Endodermal cell (in vitro differentiated cells): ENCODE measurements around the gene BIRC7. TPM values are rescaled to one million over a fixed set of nuclear protein-coding genes. Genes with fewer than 3 reads are reported as not detected.

Experiments
- DNase-seq: peaks from one replicate; pipeline ENCODE4 v3.0.0-alpha.2; 2017
- H3K27ac ChIP-seq: 2 replicates; pipeline ENCODE4 v1.5.1; 2013; ENCODE audit warnings: mild to moderate bottlenecking, low read depth, low read length, moderate library complexity
- H3K27me3 ChIP-seq: 2 replicates; pipeline ENCODE4 v1.6.1; 2013; ENCODE audit warnings: mild to moderate bottlenecking, low read length, moderate library complexity; ENCODE audit not compliant: insufficient read depth, control insufficient read depth, poor library complexity, severe bottlenecking
- H3K36me3 ChIP-seq: 2 replicates; pipeline ENCODE4 v1.7.0; 2013; ENCODE audit warnings: mild to moderate bottlenecking, low read length, moderate library complexity; ENCODE audit not compliant: control insufficient read depth, insufficient read depth
- H3K4me1 ChIP-seq: one replicate; pipeline ENCODE4 v1.7.0; 2013; ENCODE audit warnings: low read length; ENCODE audit not compliant: control insufficient read depth, insufficient read depth
- H3K4me3 ChIP-seq: 2 replicates; pipeline ENCODE4 v1.5.1; 2013; ENCODE audit warnings: mild to moderate bottlenecking, low read length, moderate library complexity
- H3K9ac ChIP-seq: 2 replicates; pipeline ENCODE4 v1.6.1; 2013; ENCODE audit warnings: mild to moderate bottlenecking, low read length, moderate library complexity; ENCODE audit not compliant: poor library complexity, severe bottlenecking; ENCODE audit errors: extremely low read depth
- H3K9me3 ChIP-seq: 2 replicates; pipeline ENCODE4 v1.6.1; 2013; ENCODE audit warnings: mild to moderate bottlenecking, low read length, moderate library complexity; ENCODE audit not compliant: control insufficient read depth
- H3K27ac Mint-ChIP-seq: 2 replicates; pipeline ENCODE4 v1.8.0; 2020; ENCODE audit warnings: mixed read lengths
- H3K27me3 Mint-ChIP-seq: 2 replicates; pipeline ENCODE4 v1.8.0; 2021; ENCODE audit warnings: mild to moderate bottlenecking, mixed read lengths; ENCODE audit not compliant: insufficient read depth
- H3K36me3 Mint-ChIP-seq: 2 replicates; pipeline ENCODE4 v1.8.0; 2020; ENCODE audit warnings: low read depth, mixed read lengths
- H3K4me1 Mint-ChIP-seq: 2 replicates; pipeline ENCODE4 v1.8.0; 2020; ENCODE audit warnings: mixed read lengths
- H3K4me3 Mint-ChIP-seq: 2 replicates; pipeline ENCODE4 v1.8.0; 2020; ENCODE audit warnings: mild to moderate bottlenecking, moderate library complexity, mixed read lengths
- H3K9me3 Mint-ChIP-seq: 2 replicates; pipeline ENCODE4 v1.8.0; 2020; ENCODE audit warnings: mild to moderate bottlenecking, mixed read lengths
- WGBS, 2 experiments: methylation state at CpG; one replicate each; pipeline versions ENCODE4 v1.1.5 to v1.1.7; 2013; ENCODE audit warnings: missing lambda C conversion rate in 2 of 2, mixed read lengths in 1 of 2; ENCODE audit not compliant: insufficient coverage in 1 of 2, insufficient read length in 1 of 2; 5-methylcytosine and 5-hydroxymethylcytosine counted together
- total RNA-seq, 2 donors: library from RNA; stranded (reverse); fragmentation: NEBNext Ultra II Directional in 1 of 2; extraction: Animal tissue kit (Norgen Biotek cat#: 25700) in 1 of 2; gene quantifications; 2 replicates in 1 of 2; 3 replicates in 1 of 2; pipeline ENCODE4 v1.2.1, GENCODE V29; 2021
- TF ChIP-seq, protein P1 (sequence below): fragments of 200-600 bp; sonication (generic); conservative IDR thresholded peaks from 2 replicates; pipeline ENCODE4 v1.5.0; 2021; ENCODE audit warnings: antibody characterized with exemption, mild to moderate bottlenecking

BIRC7 gene
- total RNA-seq, 2 donors from 2014 or later = not detected

DNA sequence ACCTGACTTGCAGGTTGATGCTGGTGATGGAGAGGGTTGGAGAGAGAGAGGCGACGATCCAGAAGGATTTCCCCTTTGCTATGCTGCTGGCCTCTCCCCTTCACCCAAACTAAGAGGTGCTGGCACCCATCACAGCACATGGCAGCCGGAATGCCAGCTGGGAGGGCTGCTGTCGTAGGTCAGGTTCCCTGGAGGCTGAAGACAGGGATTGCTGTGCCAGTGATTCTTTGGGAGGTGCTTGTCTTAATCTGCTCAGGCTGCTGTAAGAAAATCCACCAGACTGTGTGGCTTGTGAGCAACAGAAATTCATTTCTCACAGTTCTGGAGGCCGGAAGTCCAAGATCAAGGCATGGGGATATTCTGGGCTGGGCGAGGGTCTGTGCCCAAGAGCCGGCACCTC, 32.6 kb downstream of the BIRC7 start:
- Histone ChIP-seq H3K27me3 (no peaks in the 10 kb centered on the region), H3K27ac (no peak overlapping the region), H3K4me1 (no peaks in the 10 kb centered on the region), H3K4me3 (no peak overlapping the region), H3K9me3 (no peaks in the 10 kb centered on the region), H3K36me3 (no peaks in the 10 kb centered on the region), H3K9ac (no peak overlapping the region)
- TF ChIP-seq, protein P1, sequence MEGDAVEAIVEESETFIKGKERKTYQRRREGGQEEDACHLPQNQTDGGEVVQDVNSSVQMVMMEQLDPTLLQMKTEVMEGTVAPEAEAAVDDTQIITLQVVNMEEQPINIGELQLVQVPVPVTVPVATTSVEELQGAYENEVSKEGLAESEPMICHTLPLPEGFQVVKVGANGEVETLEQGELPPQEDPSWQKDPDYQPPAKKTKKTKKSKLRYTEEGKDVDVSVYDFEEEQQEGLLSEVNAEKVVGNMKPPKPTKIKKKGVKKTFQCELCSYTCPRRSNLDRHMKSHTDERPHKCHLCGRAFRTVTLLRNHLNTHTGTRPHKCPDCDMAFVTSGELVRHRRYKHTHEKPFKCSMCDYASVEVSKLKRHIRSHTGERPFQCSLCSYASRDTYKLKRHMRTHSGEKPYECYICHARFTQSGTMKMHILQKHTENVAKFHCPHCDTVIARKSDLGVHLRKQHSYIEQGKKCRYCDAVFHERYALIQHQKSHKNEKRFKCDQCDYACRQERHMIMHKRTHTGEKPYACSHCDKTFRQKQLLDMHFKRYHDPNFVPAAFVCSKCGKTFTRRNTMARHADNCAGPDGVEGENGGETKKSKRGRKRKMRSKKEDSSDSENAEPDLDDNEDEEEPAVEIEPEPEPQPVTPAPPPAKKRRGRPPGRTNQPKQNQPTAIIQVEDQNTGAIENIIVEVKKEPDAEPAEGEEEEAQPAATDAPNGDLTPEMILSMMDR = no peak
- H3K9me3 Mint-ChIP-seq = no peaks in the 10 kb centered on the region
- H3K4me1 Mint-ChIP-seq = no peaks in the 10 kb centered on the region
- no peaks in the 10 kb centered on the region for H3K27me3 Mint-ChIP-seq
- no peak overlapping the region for H3K4me3 Mint-ChIP-seq
- H3K36me3 Mint-ChIP-seq = peaks cover 4% of the 10 kb centered on the region
- WGBS, 2 experiments = 87 to 93% methylated on average over 7 of the region's 7 CpGs
- no peak for DNase-seq
- peak overlapping the region; percentile 25 for H3K27ac Mint-ChIP-seq

DNA sequence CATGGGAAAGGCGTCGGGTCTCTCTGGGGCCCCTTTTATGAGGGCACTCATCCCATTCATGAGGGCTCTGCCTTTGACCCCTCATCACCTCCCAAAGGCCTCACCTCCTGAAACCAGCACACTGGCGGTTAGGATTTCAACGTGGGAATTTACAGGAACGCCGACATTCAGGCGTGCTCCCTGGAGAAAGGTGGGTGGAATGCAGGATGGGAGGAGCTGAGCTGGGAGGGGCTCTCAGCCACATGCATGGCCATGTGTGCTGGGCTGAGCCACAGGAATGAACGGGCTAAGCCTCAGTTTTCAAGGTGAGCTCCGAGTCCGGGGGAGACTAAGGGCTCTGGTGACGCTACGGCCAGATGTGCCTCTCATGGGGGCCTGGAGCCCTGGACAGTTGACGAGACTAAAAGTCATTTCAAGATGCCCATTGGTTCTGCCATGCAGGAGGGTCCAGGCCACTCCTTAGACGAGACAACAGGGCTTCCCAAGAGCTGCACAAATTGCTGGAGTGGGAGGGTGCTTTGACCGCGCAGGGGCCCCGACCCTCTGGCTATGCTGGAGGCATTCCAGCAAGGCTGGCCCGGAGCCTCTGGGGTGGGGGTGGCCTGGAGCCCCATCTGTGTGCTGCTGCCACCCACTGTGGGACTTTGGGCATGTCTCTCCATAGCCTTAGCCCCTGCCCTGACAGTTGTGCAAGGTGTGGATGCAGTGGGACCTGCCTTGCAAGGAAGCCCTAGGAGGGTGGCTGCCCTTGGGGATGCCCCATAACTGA, 33.1 kb downstream of the BIRC7 start:
- H3K4me3 Mint-ChIP-seq = no peak overlapping the region
- H3K9me3 ChIP-seq = no peaks in the 10 kb centered on the region
- H3K4me1 ChIP-seq = no peaks in the 10 kb centered on the region
- peak; percentile 68 for DNase-seq
- no peaks in the 10 kb centered on the region for H3K27me3 ChIP-seq
- no peaks in the 10 kb centered on the region for H3K27me3 Mint-ChIP-seq
- H3K27ac ChIP-seq = no peak overlapping the region
- peaks cover 5% of the 10 kb centered on the region for H3K4me1 Mint-ChIP-seq
- no peak overlapping the region for H3K27ac Mint-ChIP-seq
- TF ChIP-seq, protein P1 = no peak
- no peak overlapping the region for H3K9ac ChIP-seq
- no peak overlapping the region for H3K4me3 ChIP-seq
- peaks cover 4% of the 10 kb centered on the region for H3K36me3 Mint-ChIP-seq
- 65 to 79% methylated on average over 16 to 18 of the region's 18 CpGs for WGBS, 2 experiments
- H3K36me3 ChIP-seq = no peaks in the 10 kb centered on the region
- no peaks in the 10 kb centered on the region for H3K9me3 Mint-ChIP-seq

DNA sequence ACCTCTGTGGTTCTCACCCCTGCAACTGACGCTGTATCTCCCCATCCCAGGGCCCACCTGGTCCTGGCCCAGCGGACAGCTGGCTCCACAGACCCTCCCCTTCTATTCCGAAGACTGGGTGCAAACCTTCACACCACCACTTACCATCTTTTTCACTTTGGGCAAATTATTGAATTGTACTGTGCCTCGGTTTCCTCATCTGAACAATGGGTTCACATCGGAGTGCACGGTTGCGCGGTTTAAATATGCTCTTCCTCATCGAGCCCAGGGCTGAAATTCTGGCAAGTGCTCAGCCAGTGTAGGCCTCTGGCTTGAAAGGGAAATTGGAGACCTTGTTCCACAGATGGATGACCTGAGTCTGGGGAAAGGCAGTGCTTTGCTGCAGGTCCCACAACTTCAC, 34.0 kb downstream of the BIRC7 start:
- no peak for DNase-seq
- no peak overlapping the region for H3K27ac ChIP-seq
- no peak overlapping the region for H3K9ac ChIP-seq
- H3K4me3 ChIP-seq = no peak overlapping the region
- no peaks in the 10 kb centered on the region for H3K9me3 ChIP-seq
- Mint-ChIP-seq H3K27ac (no peak overlapping the region), H3K27me3 (no peaks in the 10 kb centered on the region), H3K9me3 (no peaks in the 10 kb centered on the region), H3K36me3 (peaks cover 4% of the 10 kb centered on the region), H3K4me1 (peaks cover 7% of the 10 kb centered on the region), H3K4me3 (no peak overlapping the region)
- TF ChIP-seq, protein P1 = no peak
- 88 to 92% methylated on average over 7 to 9 of the region's 9 CpGs for WGBS, 2 experiments
- no peaks in the 10 kb centered on the region for H3K27me3 ChIP-seq
- peaks cover under 1% of the 10 kb centered on the region for H3K36me3 ChIP-seq
- H3K4me1 ChIP-seq = no peaks in the 10 kb centered on the region
